HG03039 (cell line): ENCODE results near the gene C6orf89.
A peak's percentile ranks its signal among the peaks of the same experiment; 100 is the strongest.
"Not testable (repeated sequence)": the region's sequence is repeated elsewhere in the genome, so short reads cannot be mapped to it uniquely, and the experiment has no call there.

Source experiments
- ATAC-seq: cut with Tn5 transposase; IDR thresholded peaks from one replicate; pipeline ENCODE4 v1.9.1; 2021; ENCODE audit warnings: mild to moderate bottlenecking, moderate library complexity; ENCODE audit not compliant: unreplicated experiment

C6orf89 gene

GRCh38 chr6:36886950-36887618 is 1.3 kb downstream of the C6orf89 start:
- ATAC-seq: no peak

- no peak for ATAC-seq
Observed at GRCh38 chr6:36888115-36888643, 2.4 kb downstream of the C6orf89 start.

GRCh38 chr6:36888654-36889481 is 3.1 kb downstream of the C6orf89 start:
- no peak for ATAC-seq

- no peak for ATAC-seq
Observed at GRCh38 chr6:36890112-36890663, 4.4 kb downstream of the C6orf89 start.

GRCh38 chr6:36891153-36891552 is 5.4 kb downstream of the C6orf89 start:
- not testable (repeated sequence) for ATAC-seq

GRCh38 chr6:36893976-36894932 is 8.5 kb downstream of the C6orf89 start:
- no peak for ATAC-seq

- ATAC-seq: no peak
Observed at GRCh38 chr6:36897609-36898008, 11.9 kb downstream of the C6orf89 start.

GRCh38 chr6:36904114-36904513 is 18.4 kb downstream of the C6orf89 start:
- no peak for ATAC-seq

- ATAC-seq: no peak
Observed at GRCh38 chr6:36904851-36905393, 19.2 kb downstream of the C6orf89 start.

GRCh38 chr6:36906539-36907325 is 21.0 kb downstream of the C6orf89 start:
- no peak for ATAC-seq

GRCh38 chr6:36907781-36908180 is 22.0 kb downstream of the C6orf89 start:
- no peak for ATAC-seq

GRCh38 chr6:36908747-36909146 is 23.0 kb downstream of the C6orf89 start:
- no peak for ATAC-seq

- no peak for ATAC-seq
Observed at GRCh38 chr6:36912030-36912454, 26.3 kb downstream of the C6orf89 start.

- peak; percentile 71 for ATAC-seq
Observed at GRCh38 chr6:36912586-36912985, 26.8 kb downstream of the C6orf89 start.

- ATAC-seq: no peak
Observed at GRCh38 chr6:36913082-36913481, 27.3 kb downstream of the C6orf89 start.

- ATAC-seq: no peak
Observed at GRCh38 chr6:36914227-36914794, 28.6 kb downstream of the C6orf89 start.

- no peak for ATAC-seq
Observed at GRCh38 chr6:36915599-36915998, 29.8 kb downstream of the C6orf89 start.

- ATAC-seq: no peak
Observed at GRCh38 chr6:36916126-36916525, 30.4 kb downstream of the C6orf89 start.

GRCh38 chr6:36917541-36918193 is 31.9 kb downstream of the C6orf89 start:
- no peak for ATAC-seq
